Glutamatergic neuron (in vitro differentiated cells): ENCODE results near the gene CXorf58. TPM values are rescaled to one million over a fixed set of nuclear protein-coding genes. Genes with fewer than 3 reads are reported as not detected.
"Not testable (repeated sequence)": the region's sequence is repeated elsewhere in the genome, so short reads cannot be mapped to it uniquely, and the experiment has no call there.

ENCODE experiments used
- DNase-seq: peaks from one replicate; pipeline ENCODE4 v3.0.0; 2022
- H3K27ac Mint-ChIP-seq: one replicate; pipeline ENCODE4 v1.8.0; 2020; ENCODE audit warnings: mild to moderate bottlenecking, mixed read lengths, inconsistent platforms; ENCODE audit not compliant: unreplicated experiment
- H3K27me3 Mint-ChIP-seq: one replicate; pipeline ENCODE4 v1.8.0; 2020; ENCODE audit warnings: mild to moderate bottlenecking, moderate library complexity, mixed read lengths, inconsistent platforms; ENCODE audit not compliant: unreplicated experiment
- H3K36me3 Mint-ChIP-seq: one replicate; pipeline ENCODE4 v1.8.0; 2020; ENCODE audit warnings: mild to moderate bottlenecking, mixed read lengths, inconsistent platforms; ENCODE audit not compliant: unreplicated experiment
- H3K4me1 Mint-ChIP-seq: one replicate; pipeline ENCODE4 v1.8.0; 2020; ENCODE audit warnings: mild to moderate bottlenecking, low read depth, mixed read lengths, inconsistent platforms; ENCODE audit not compliant: unreplicated experiment
- H3K4me3 Mint-ChIP-seq: one replicate; pipeline ENCODE4 v1.8.0; 2020; ENCODE audit warnings: mild to moderate bottlenecking, mixed read lengths, inconsistent platforms; ENCODE audit not compliant: unreplicated experiment
- H3K9me3 Mint-ChIP-seq: one replicate; pipeline ENCODE4 v1.8.0; 2020; ENCODE audit warnings: mild to moderate bottlenecking, moderate library complexity, mixed read lengths, inconsistent platforms; ENCODE audit not compliant: unreplicated experiment
- total RNA-seq: library from RNA; stranded (reverse); fragmentation: NEBNext Ultra II Directional; extraction: Animal tissue kit (Norgen Biotek cat#: 25700); gene quantifications from one replicate; pipeline ENCODE4 v1.2.1, GENCODE V29; 2021; ENCODE audit not compliant: unreplicated experiment
- TF ChIP-seq, protein P1 (sequence below): fragments of 200-600 bp; sonication (generic); IDR thresholded peaks from one replicate; pipeline ENCODE4 v1.5.0; 2021; ENCODE audit not compliant: partially characterized antibody, unreplicated experiment

CXorf58 gene
- total RNA-seq, 1 donor from 2014 or later: not detected

DNA sequence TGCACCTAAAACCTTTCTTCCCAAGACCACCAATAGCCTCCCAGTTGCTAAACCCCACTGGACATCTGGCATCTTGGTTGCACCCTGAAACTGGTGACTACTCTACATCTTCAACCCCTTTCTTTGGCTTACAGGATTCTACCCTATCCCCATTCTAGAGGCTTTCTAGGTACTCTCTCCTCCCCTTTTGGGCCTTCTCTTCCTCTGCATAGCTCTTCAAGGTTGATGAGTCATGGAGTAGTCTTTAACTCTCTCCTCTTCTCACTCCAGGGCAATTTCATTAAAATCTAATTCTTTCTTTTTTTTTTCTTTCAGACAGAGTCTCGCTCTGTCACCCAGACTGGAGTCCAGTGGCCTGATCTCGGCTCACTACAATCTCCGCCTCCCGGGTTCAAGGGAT, 16.9 kb upstream of the CXorf58 start:
- Mint-ChIP-seq H3K27ac (no peak overlapping the region), H3K4me3 (no peak overlapping the region), H3K27me3 (no peaks in the 10 kb centered on the region), H3K4me1 (no peaks in the 10 kb centered on the region), H3K36me3 (no peaks in the 10 kb centered on the region), H3K9me3 (no peaks in the 10 kb centered on the region)
- TF ChIP-seq, protein P1, sequence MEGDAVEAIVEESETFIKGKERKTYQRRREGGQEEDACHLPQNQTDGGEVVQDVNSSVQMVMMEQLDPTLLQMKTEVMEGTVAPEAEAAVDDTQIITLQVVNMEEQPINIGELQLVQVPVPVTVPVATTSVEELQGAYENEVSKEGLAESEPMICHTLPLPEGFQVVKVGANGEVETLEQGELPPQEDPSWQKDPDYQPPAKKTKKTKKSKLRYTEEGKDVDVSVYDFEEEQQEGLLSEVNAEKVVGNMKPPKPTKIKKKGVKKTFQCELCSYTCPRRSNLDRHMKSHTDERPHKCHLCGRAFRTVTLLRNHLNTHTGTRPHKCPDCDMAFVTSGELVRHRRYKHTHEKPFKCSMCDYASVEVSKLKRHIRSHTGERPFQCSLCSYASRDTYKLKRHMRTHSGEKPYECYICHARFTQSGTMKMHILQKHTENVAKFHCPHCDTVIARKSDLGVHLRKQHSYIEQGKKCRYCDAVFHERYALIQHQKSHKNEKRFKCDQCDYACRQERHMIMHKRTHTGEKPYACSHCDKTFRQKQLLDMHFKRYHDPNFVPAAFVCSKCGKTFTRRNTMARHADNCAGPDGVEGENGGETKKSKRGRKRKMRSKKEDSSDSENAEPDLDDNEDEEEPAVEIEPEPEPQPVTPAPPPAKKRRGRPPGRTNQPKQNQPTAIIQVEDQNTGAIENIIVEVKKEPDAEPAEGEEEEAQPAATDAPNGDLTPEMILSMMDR: no peak
- no peak for DNase-seq

DNA sequence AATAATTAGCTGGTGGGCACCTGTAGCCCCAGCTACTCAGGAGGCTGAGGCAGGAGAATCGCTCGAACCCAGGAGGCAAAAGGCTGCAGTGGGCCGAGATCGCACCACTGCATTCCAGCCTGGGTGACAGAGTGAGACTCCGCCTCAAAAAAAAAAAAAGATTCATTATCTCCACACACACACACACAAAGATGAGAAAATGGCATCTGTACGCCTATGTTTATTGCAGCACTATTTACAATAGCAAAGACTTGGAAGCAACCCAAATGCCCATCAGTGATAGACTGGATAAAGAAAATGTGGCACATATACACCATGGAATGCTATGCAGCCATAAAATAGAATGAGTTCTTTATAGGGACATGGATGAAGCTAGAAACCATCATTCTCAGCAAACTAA, 12.8 kb upstream of the CXorf58 start:
- not testable (repeated sequence) for H3K9me3 Mint-ChIP-seq, H3K27ac Mint-ChIP-seq, DNase-seq, H3K27me3 Mint-ChIP-seq, H3K4me3 Mint-ChIP-seq, H3K4me1 Mint-ChIP-seq, H3K36me3 Mint-ChIP-seq

DNA sequence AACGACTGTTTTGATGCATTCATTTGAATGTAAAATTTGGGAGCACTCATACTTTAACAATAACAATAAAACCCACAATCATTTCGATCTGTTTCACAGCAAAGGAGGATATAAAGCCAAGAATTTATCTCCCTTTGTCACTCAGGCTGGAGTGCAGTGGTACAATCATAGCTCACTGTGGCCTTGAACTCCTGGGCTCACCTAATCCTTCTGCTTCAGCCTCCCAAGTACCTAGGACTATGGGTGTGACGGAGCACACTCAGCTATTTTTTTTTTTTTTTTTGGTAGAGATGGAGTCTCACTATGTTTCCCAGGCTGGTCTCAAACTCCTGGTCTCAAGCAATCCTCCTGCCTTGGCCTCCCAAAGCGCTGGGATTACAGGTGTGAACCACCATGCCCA, 11.3 kb upstream of the CXorf58 start:
- H3K27me3 Mint-ChIP-seq, H3K36me3 Mint-ChIP-seq, H3K27ac Mint-ChIP-seq, H3K4me3 Mint-ChIP-seq, H3K4me1 Mint-ChIP-seq, DNase-seq, H3K9me3 Mint-ChIP-seq: not testable (repeated sequence)

DNA sequence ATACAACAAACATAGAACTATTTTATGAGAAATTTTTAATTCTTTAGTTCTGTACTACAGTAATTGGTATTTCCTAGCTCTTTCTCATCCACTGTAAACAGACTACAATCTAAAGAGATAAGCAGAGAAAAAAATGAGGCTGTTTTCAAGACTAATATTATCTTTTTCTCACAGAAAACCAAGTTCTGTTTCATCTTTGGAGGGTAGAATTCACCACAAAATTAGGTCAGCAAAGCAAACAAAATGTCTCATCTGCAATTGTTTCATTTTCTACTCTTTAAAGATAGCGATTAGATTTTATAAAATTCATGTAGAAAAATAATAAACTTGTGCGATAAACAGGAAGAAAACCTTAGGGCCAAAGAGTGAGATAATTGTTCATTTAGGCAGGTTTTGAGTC, 10.8 kb upstream of the CXorf58 start:
- Mint-ChIP-seq H3K4me3 (no peak overlapping the region), H3K9me3 (no peaks in the 10 kb centered on the region), H3K27me3 (no peaks in the 10 kb centered on the region), H3K27ac (no peak overlapping the region), H3K36me3 (no peaks in the 10 kb centered on the region), H3K4me1 (no peaks in the 10 kb centered on the region)
- no peak for DNase-seq
- TF ChIP-seq, protein P1: no peak

DNA sequence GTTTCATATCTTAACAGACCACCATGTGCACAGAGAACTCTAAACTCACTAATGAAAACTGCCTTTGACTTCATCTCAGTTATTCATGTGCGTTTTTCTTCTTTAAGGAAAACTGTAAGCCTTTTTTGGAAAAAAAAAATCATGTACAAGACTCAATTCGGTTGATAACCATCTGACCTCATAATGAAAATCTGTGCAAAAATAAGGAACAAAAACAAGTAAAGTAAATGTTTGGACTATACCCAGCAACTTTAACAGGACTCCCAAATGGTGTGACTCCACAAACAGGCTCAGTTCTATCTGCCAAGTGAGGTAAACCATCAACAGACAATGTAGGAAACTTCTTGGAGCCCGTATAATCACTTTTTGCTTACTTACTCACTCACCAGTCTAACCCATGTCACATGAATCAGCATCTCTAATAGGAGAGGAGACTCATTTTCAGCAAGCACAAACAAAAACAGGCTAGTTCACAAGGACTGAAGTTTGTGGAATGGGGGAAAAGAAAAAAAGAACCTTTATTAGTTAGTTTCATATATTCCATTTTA, 9.3 kb upstream of the CXorf58 start:
- no peaks in the 10 kb centered on the region for H3K9me3 Mint-ChIP-seq
- H3K4me1 Mint-ChIP-seq: no peaks in the 10 kb centered on the region
- H3K27me3 Mint-ChIP-seq: no peaks in the 10 kb centered on the region
- H3K36me3 Mint-ChIP-seq: no peaks in the 10 kb centered on the region
- H3K27ac Mint-ChIP-seq: no peak overlapping the region
- H3K4me3 Mint-ChIP-seq: no peak overlapping the region
- TF ChIP-seq, protein P1: no peak
- no peak for DNase-seq

DNA sequence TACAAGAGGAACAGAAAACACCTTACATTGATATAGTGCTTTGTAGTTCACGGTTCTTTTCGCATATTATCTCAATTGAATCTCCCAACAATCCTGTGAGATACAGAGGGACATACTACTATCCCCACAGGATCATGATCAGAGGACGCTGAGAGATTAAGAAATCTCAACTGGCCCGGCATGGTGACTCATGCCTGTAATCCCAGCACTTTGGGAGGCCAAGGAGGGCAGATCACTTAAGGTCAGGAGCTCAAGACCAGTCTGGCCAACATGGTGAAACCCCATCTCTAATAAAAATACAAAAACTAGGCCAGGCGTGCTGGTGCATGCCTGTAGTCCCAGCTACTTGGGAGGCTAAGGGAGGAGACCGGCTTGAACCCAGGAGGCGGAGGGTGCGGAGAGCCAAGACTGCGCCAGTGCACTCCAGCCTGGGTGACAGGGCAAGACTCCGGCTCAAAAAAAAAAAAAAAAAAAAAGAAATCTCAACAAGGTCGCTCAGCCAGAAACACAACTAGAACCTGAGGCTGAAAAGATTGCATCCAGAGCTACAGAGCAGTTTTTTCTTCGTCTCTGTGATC, 7.5 kb upstream of the CXorf58 start:
- H3K4me1 Mint-ChIP-seq: no peaks in the 10 kb centered on the region
- H3K4me3 Mint-ChIP-seq: no peak overlapping the region
- no peak for DNase-seq
- no peaks in the 10 kb centered on the region for H3K9me3 Mint-ChIP-seq
- H3K27me3 Mint-ChIP-seq: no peaks in the 10 kb centered on the region
- H3K27ac Mint-ChIP-seq: no peak overlapping the region
- no peaks in the 10 kb centered on the region for H3K36me3 Mint-ChIP-seq
- TF ChIP-seq, protein P1: no peak
